ENCODE measurements around the gene MED8. TPM values are rescaled to one million over a fixed set of nuclear protein-coding genes. Genes with fewer than 3 reads are reported as not detected.

The MED8 gene
- total RNA-seq, 1 donor from 2014 or later: 40.8 TPM

DNA sequence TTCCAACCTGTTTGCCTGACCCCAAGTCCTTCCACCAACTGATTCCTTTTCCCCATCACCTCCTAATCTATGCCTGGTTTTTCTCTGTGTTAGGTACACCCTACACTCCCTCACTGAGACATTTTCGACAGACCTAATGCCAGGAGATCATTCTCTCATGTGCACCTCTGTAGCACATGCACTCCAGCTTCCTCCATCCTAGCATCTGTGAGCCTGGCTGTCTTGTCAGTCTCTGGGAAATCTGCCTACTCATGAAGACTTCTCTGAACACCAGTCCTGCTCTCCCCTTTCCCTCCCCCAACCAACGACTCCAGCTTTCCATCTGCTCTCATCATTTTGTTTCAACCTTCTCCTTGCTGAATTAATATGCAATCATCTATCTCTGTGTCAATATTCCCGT is 987 bp downstream of the MED8 start:
- Mint-ChIP-seq H3K36me3 (ENCODE audit: low read depth) (peaks cover 44% of the 10 kb centered on the region), H3K9me3 (no peaks in the 10 kb centered on the region), H3K4me1 (ENCODE audit: low read depth) (peaks cover 20% of the 10 kb centered on the region), H3K27me3 (ENCODE audit: low read depth) (no peaks in the 10 kb centered on the region), H3K27ac (peak overlapping the region; percentile 38), H3K4me3 (ENCODE audit: low read depth) (peak overlapping the region; percentile 100)
- intact Hi-C loops (cut with micrococcal nuclease): loop anchor here (1.0 kb wide), 1 partner anchor 20 kb away; the partner anchor contains the start of gene ELOVL1
- DNase-seq (ENCODE audit: low spot score): no peak

GRCh38 chr1:43387976-43388599 is 1.5 kb downstream of the MED8 start:
- Mint-ChIP-seq H3K27ac (peak overlapping the region; percentile 38), H3K9me3 (no peaks in the 10 kb centered on the region), H3K36me3 (ENCODE audit: low read depth) (peaks cover 49% of the 10 kb centered on the region), H3K27me3 (ENCODE audit: low read depth) (no peaks in the 10 kb centered on the region), H3K4me3 (ENCODE audit: low read depth) (peak overlapping the region; percentile 100), H3K4me1 (ENCODE audit: low read depth) (peaks cover 20% of the 10 kb centered on the region)
- intact Hi-C loops (cut with micrococcal nuclease): no loop called here
- DNase-seq (ENCODE audit: low spot score): no peak

DNA sequence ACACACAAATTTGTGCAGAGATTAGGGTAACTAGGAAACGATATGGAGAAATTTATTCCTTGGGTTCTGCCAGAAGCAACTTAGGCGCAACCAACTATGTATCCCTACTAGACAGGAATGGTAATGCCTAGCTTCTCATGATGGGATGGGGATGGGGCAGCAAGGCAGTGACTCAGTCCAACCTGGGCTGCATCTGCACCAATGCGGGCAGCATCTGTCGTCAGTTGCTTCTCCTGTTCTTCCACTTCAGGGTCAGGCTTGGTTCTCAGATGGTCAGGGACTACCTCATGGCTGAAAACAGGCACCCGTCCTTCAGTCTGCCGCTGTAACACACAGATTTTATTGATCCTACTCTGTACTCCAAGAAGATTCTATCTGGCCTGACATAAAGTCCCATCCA is 2.9 kb downstream of the MED8 start:
- Mint-ChIP-seq H3K27me3 (ENCODE audit: low read depth) (no peaks in the 10 kb centered on the region), H3K4me1 (ENCODE audit: low read depth) (peaks cover 16% of the 10 kb centered on the region), H3K4me3 (ENCODE audit: low read depth) (no peak overlapping the region), H3K36me3 (ENCODE audit: low read depth) (peaks cover 60% of the 10 kb centered on the region), H3K27ac (no peak overlapping the region), H3K9me3 (no peaks in the 10 kb centered on the region)
- intact Hi-C loops (cut with micrococcal nuclease): no loop called here
- no peak for DNase-seq (ENCODE audit: low spot score)

GRCh38 chr1:43383449-43383848 is 6.2 kb downstream of the MED8 start:
- no peak for DNase-seq (ENCODE audit: low spot score)
- H3K36me3 Mint-ChIP-seq (ENCODE audit: low read depth): peaks cover 67% of the 10 kb centered on the region
- H3K27ac Mint-ChIP-seq: no peak overlapping the region
- intact Hi-C loops (cut with micrococcal nuclease): no loop called here
- no peaks in the 10 kb centered on the region for H3K9me3 Mint-ChIP-seq
- H3K4me3 Mint-ChIP-seq (ENCODE audit: low read depth): no peak overlapping the region
- peaks cover 6% of the 10 kb centered on the region for H3K4me1 Mint-ChIP-seq (ENCODE audit: low read depth)
- no peaks in the 10 kb centered on the region for H3K27me3 Mint-ChIP-seq (ENCODE audit: low read depth)

DNA sequence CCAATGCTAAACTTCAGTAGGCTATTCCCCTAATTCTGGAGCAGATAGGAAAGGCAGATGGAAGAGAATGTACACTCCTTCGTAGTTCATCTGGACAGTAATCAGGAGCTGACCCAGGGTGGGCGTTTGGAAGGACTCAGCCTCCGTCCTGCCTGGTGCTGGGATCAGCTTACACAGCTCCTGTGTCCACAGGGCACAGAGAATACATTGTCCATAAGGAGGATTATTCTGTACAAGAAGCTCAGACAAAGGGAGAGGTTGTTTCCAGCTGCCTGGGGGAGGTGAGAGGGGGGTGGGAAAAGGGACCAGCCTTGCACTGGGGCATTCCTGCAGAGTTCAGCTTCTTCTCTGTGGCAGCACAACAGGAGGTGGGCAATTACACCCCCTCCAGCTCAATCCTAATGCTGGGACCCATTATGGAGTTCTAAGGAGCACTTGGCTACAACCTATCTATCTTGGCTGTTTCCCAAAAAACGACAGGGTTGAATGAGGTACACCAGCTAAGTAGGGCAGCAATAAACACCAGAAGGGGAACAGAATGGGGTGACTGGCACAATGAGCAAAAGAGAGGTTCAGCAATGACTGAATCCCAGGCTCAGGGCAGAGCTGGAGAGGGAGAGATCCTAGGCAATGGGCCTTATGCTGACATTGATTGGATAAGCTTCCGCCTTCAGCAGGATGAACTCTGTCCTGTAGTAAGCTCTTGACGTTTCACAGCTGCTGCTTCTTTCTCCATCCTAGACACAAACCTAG is 7.4 kb downstream of the MED8 start:
- H3K4me3 Mint-ChIP-seq (ENCODE audit: low read depth): no peak overlapping the region
- no peaks in the 10 kb centered on the region for H3K9me3 Mint-ChIP-seq
- H3K36me3 Mint-ChIP-seq (ENCODE audit: low read depth): peaks cover 61% of the 10 kb centered on the region
- intact Hi-C loops (cut with micrococcal nuclease): no loop called here
- H3K27me3 Mint-ChIP-seq (ENCODE audit: low read depth): no peaks in the 10 kb centered on the region
- H3K4me1 Mint-ChIP-seq (ENCODE audit: low read depth): peaks cover 2% of the 10 kb centered on the region
- no peak overlapping the region for H3K27ac Mint-ChIP-seq
- no peak for DNase-seq (ENCODE audit: low spot score)

GRCh38 chr1:43381612-43382011 is 8.0 kb downstream of the MED8 start:
- Mint-ChIP-seq H3K27me3 (ENCODE audit: low read depth) (no peaks in the 10 kb centered on the region), H3K9me3 (no peaks in the 10 kb centered on the region), H3K27ac (peak overlapping the region; percentile 6), H3K4me1 (ENCODE audit: low read depth) (peaks cover 2% of the 10 kb centered on the region), H3K36me3 (ENCODE audit: low read depth) (peaks cover 56% of the 10 kb centered on the region), H3K4me3 (ENCODE audit: low read depth) (no peak overlapping the region)
- no peak for DNase-seq (ENCODE audit: low spot score)
- intact Hi-C loops (cut with micrococcal nuclease): no loop called here

- intact Hi-C loops (cut with micrococcal nuclease): no loop called here
- Mint-ChIP-seq H3K4me3 (ENCODE audit: low read depth) (no peak overlapping the region), H3K27ac (no peak overlapping the region), H3K9me3 (no peaks in the 10 kb centered on the region), H3K27me3 (ENCODE audit: low read depth) (no peaks in the 10 kb centered on the region), H3K36me3 (ENCODE audit: low read depth) (peaks cover 41% of the 10 kb centered on the region), H3K4me1 (ENCODE audit: low read depth) (peaks cover 2% of the 10 kb centered on the region)
- DNase-seq (ENCODE audit: low spot score): no peak
Observed at GRCh38 chr1:43379476-43379875, 10.1 kb downstream of the MED8 start.

GRCh38 chr1:43377831-43378230 is 11.8 kb downstream of the MED8 start:
- Mint-ChIP-seq H3K4me1 (ENCODE audit: low read depth) (peaks cover 2% of the 10 kb centered on the region), H3K9me3 (no peaks in the 10 kb centered on the region), H3K27me3 (ENCODE audit: low read depth) (no peaks in the 10 kb centered on the region), H3K36me3 (ENCODE audit: low read depth) (peaks cover 28% of the 10 kb centered on the region), H3K27ac (no peak overlapping the region), H3K4me3 (ENCODE audit: low read depth) (no peak overlapping the region)
- DNase-seq (ENCODE audit: low spot score): no peak
- intact Hi-C loops (cut with micrococcal nuclease): no loop called here

DNA sequence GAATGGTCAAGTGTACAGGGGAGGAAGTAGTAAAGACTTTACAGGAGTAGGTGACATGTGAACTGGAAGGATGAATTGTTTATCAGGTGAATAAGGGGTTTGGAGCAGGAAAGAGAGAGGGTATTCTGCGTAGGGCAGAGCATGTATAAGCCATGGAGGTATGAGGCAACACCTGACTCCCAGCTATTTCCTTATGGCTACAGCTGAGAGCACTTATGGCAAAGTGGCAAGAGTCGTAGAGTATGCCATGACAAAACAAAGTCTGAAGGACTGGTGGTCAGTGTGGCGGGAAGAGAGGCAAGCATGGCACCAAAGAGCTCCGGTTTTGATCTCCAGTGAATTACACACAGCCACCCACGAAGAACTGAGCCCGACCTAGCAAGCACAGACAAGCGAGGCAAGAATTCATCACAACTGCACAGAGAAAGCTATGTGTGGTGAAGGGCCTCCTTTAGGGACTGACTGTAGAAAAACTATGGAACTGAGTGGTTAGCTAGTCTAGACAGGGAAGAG is 12.8 kb downstream of the MED8 start:
- peaks cover 21% of the 10 kb centered on the region for H3K36me3 Mint-ChIP-seq (ENCODE audit: low read depth)
- H3K4me1 Mint-ChIP-seq (ENCODE audit: low read depth): peaks cover 2% of the 10 kb centered on the region
- H3K27me3 Mint-ChIP-seq (ENCODE audit: low read depth): no peaks in the 10 kb centered on the region
- DNase-seq (ENCODE audit: low spot score): no peak
- intact Hi-C loops (cut with micrococcal nuclease): no loop called here
- no peak overlapping the region for H3K27ac Mint-ChIP-seq
- no peaks in the 10 kb centered on the region for H3K9me3 Mint-ChIP-seq
- H3K4me3 Mint-ChIP-seq (ENCODE audit: low read depth): no peak overlapping the region

GRCh38 chr1:43373066-43373940 is 16.3 kb downstream of the MED8 start:
- H3K4me3 Mint-ChIP-seq (ENCODE audit: low read depth): no peak overlapping the region
- H3K4me1 Mint-ChIP-seq (ENCODE audit: low read depth): peaks cover 13% of the 10 kb centered on the region
- intact Hi-C loops (cut with micrococcal nuclease): no loop called here
- no peaks in the 10 kb centered on the region for H3K9me3 Mint-ChIP-seq
- no peaks in the 10 kb centered on the region for H3K27me3 Mint-ChIP-seq (ENCODE audit: low read depth)
- peaks cover 12% of the 10 kb centered on the region for H3K36me3 Mint-ChIP-seq (ENCODE audit: low read depth)
- no peak for DNase-seq (ENCODE audit: low spot score)
- H3K27ac Mint-ChIP-seq: no peak overlapping the region

- DNase-seq (ENCODE audit: low spot score): no peak
- Mint-ChIP-seq H3K4me1 (ENCODE audit: low read depth) (peaks cover 14% of the 10 kb centered on the region), H3K27me3 (ENCODE audit: low read depth) (no peaks in the 10 kb centered on the region), H3K36me3 (ENCODE audit: low read depth) (peaks cover 15% of the 10 kb centered on the region), H3K9me3 (no peaks in the 10 kb centered on the region), H3K27ac (no peak overlapping the region), H3K4me3 (ENCODE audit: low read depth) (no peak overlapping the region)
- intact Hi-C loops (cut with micrococcal nuclease): no loop called here
Observed at GRCh38 chr1:43372172-43372571, 17.4 kb downstream of the MED8 start.

- Mint-ChIP-seq H3K27ac (no peak overlapping the region), H3K4me1 (ENCODE audit: low read depth) (peaks cover 22% of the 10 kb centered on the region), H3K4me3 (ENCODE audit: low read depth) (peak overlapping the region; percentile 22), H3K9me3 (no peaks in the 10 kb centered on the region), H3K27me3 (ENCODE audit: low read depth) (no peaks in the 10 kb centered on the region), H3K36me3 (ENCODE audit: low read depth) (peaks cover 21% of the 10 kb centered on the region)
- no peak for DNase-seq (ENCODE audit: low spot score)
- intact Hi-C loops (cut with micrococcal nuclease): no loop called here
Observed at GRCh38 chr1:43370564-43370963, 19.0 kb downstream of the MED8 start.

Data from activated T-helper 2 cell treated with anti-CD3 and anti-CD28 coated beads, Interferon-gamma antibody, Interleukin-2, Interleukin-4, amounts not matched to agents 10 μg/mL and 5 μg/mL and 100 μg/mL, durations not matched to agents 14 hours and 24 hours and 36 hours (primary cell).